Measurements from ENCODE around the gene GCSAM. TPM values are rescaled to one million over a fixed set of nuclear protein-coding genes. Genes with fewer than 3 reads are reported as not detected.

Gene GCSAM
- total RNA-seq, 1 experiment from 2014 or later = not detected

- DNase-seq (ENCODE audit: extremely low read depth, low read depth) = no peak
Measured at GRCh38 chr3:112129925-112130637, 3.0 kb downstream of the GCSAM start.

GRCh38 chr3:112128843-112129727 is 4.0 kb downstream of the GCSAM start:
- no peak for DNase-seq (ENCODE audit: extremely low read depth, low read depth)

GRCh38 chr3:112127522-112128494 is 5.2 kb downstream of the GCSAM start:
- DNase-seq (ENCODE audit: extremely low read depth, low read depth) = no peak

- no peak for DNase-seq (ENCODE audit: extremely low read depth, low read depth)
Measured at GRCh38 chr3:112126511-112126911, 6.5 kb downstream of the GCSAM start.

- no peak for DNase-seq (ENCODE audit: extremely low read depth, low read depth)
Measured at GRCh38 chr3:112124907-112125607, 8.0 kb downstream of the GCSAM start.

GRCh38 chr3:112123548-112123947 is 9.5 kb downstream of the GCSAM start:
- no peak for DNase-seq (ENCODE audit: extremely low read depth, low read depth)

GRCh38 chr3:112122870-112123269 is 10.2 kb downstream of the GCSAM start:
- DNase-seq (ENCODE audit: extremely low read depth, low read depth) = no peak

- no peak for DNase-seq (ENCODE audit: extremely low read depth, low read depth)
Measured at GRCh38 chr3:112121577-112122547, 11.2 kb downstream of the GCSAM start.

- DNase-seq (ENCODE audit: extremely low read depth, low read depth) = no peak
Measured at GRCh38 chr3:112119962-112120836, 12.8 kb downstream of the GCSAM start.

- DNase-seq (ENCODE audit: extremely low read depth, low read depth) = no peak
Measured at GRCh38 chr3:112117841-112118571, 15.0 kb downstream of the GCSAM start.

- no peak for DNase-seq (ENCODE audit: extremely low read depth, low read depth)
Measured at GRCh38 chr3:112117415-112117814, 15.6 kb downstream of the GCSAM start.

GRCh38 chr3:112116748-112117186 is 16.3 kb downstream of the GCSAM start:
- no peak for DNase-seq (ENCODE audit: extremely low read depth, low read depth)

- no peak for DNase-seq (ENCODE audit: extremely low read depth, low read depth)
Measured at GRCh38 chr3:112115806-112116383, 17.2 kb downstream of the GCSAM start.

- DNase-seq (ENCODE audit: extremely low read depth, low read depth) = no peak
Measured at GRCh38 chr3:112115161-112115739, 17.8 kb downstream of the GCSAM start.

- no peak for DNase-seq (ENCODE audit: extremely low read depth, low read depth)
Measured at GRCh38 chr3:112114576-112115160, 18.4 kb downstream of the GCSAM start.

GRCh38 chr3:112111785-112112402 is 21.2 kb downstream of the GCSAM start:
- peak; percentile 42 for DNase-seq (ENCODE audit: extremely low read depth, low read depth)

Data from NCI-H460 (cell line).